SK-N-SH (cell line): ENCODE data around the gene ZNF296. TPM values are rescaled to one million over a fixed set of nuclear protein-coding genes. Genes with fewer than 3 reads are reported as not detected.

Experiments
- CTCF ChIA-PET: fragments of 300-600, 350-600 bp; formaldehyde crosslinking; extraction: SDS; loops from one replicate; lab custom pipeline; 2021; lab: Yijun Ruan, JAX
- POLR2A ChIA-PET: fragments of 350-600 bp; sonication (Branson Sonifier 250); formaldehyde crosslinking; extraction: SDS; loops from one replicate; lab custom pipeline; 2020; ENCODE audit warnings: antibody characterized with exemption, inconsistent platforms; lab: Yijun Ruan, JAX
- DNase-seq: peaks from one replicate; pipeline ENCODE4 v3.0.0; 2012
- H2AFZ ChIP-seq: fragments of 200-600 bp; sonication (generic); 2 replicates; pipeline ENCODE4 v1.8.1; 2016; ENCODE audit warnings: antibody characterized with exemption, mild to moderate bottlenecking, low read depth
- H3F3A ChIP-seq: fragments of 200-600 bp; sonication (generic); replicated peaks from 2 replicates; pipeline ENCODE3; 2016; ENCODE audit warnings: antibody characterized with exemption, mild to moderate bottlenecking; ENCODE audit not compliant: insufficient read depth
- H3K27ac ChIP-seq, 2 experiments: fragments of 200-500 bp in 1 of 2; fragments of 200-600 bp in 1 of 2; sonication (Bioruptor generic) in 1 of 2; sonication (generic), shearing (Covaris generic) in 1 of 2; 2 replicates each; pipeline versions ENCODE4 v1.5.1 to v1.6.1; 2014 to 2016; ENCODE audit warnings: low read depth in 2 of 2, inconsistent platforms in 1 of 2, low read length in 1 of 2, mild to moderate bottlenecking in 1 of 2, mixed read lengths in 1 of 2
- H3K27me3 ChIP-seq: fragments of 200-600 bp; sonication (generic), shearing (Covaris generic); 2 replicates; pipeline ENCODE4 v1.6.1; 2016; ENCODE audit warnings: mixed run types; ENCODE audit not compliant: insufficient read depth
- H3K36me3 ChIP-seq, 2 experiments: fragments of 200-500 bp in 1 of 2; fragments of 200-600 bp in 1 of 2; sonication (Bioruptor generic) in 1 of 2; sonication (generic) in 1 of 2; replicated peaks in 1 of 2; 2 replicates each; pipeline versions ENCODE3 to v1.5.1; 2014 to 2016; ENCODE audit warnings: low read length in 1 of 2, mild to moderate bottlenecking in 1 of 2; ENCODE audit not compliant: insufficient read depth in 2 of 2, control insufficient read depth in 1 of 2
- H3K4me1 ChIP-seq, 2 experiments: fragments of 200-500 bp in 1 of 2; fragments of 200-600 bp in 1 of 2; sonication (Bioruptor generic) in 1 of 2; sonication (generic), shearing (Covaris generic) in 1 of 2; 2 replicates each; pipeline versions ENCODE4 v1.5.1 to v1.6.1; 2014 to 2016; ENCODE audit warnings: low read depth in 1 of 2, low read length in 1 of 2, mixed run types in 1 of 2; ENCODE audit not compliant: insufficient read depth in 2 of 2, control insufficient read depth in 1 of 2
- H3K4me2 ChIP-seq: fragments of 200-600 bp; sonication (generic), shearing (Covaris generic); 2 replicates; pipeline ENCODE4 v1.6.1; 2017; ENCODE audit warnings: mixed run types
- H3K4me3 ChIP-seq, 2 experiments: fragments of 200-500 bp in 1 of 2; fragments of 200-600 bp in 1 of 2; sonication (Bioruptor generic) in 1 of 2; sonication (generic), shearing (Covaris generic) in 1 of 2; 2 replicates each; pipeline versions ENCODE4 v1.5.1 to v1.8.1; 2014 to 2016; ENCODE audit warnings: low read depth in 2 of 2, inconsistent platforms in 1 of 2, low read length in 1 of 2, mild to moderate bottlenecking in 1 of 2, mixed read lengths in 1 of 2, moderate library complexity in 1 of 2
- H3K79me2 ChIP-seq: fragments of 200-600 bp; sonication (generic); 2 replicates; pipeline ENCODE4 v1.8.1; 2017; ENCODE audit warnings: mild to moderate bottlenecking; ENCODE audit not compliant: insufficient read depth
- H3K9ac ChIP-seq: fragments of 200-600 bp; sonication (generic); 2 replicates; pipeline ENCODE4 v1.6.1; 2017; ENCODE audit warnings: mixed run types
- H3K9me2 ChIP-seq: fragments of 200-600 bp; sonication (generic); 2 replicates; pipeline ENCODE4 v1.6.1; 2017; ENCODE audit warnings: mixed run types
- H3K9me3 ChIP-seq: fragments of 200-600 bp; sonication (generic); 2 replicates; pipeline ENCODE4 v1.6.1; 2017; ENCODE audit warnings: mixed run types, mild to moderate bottlenecking, moderate library complexity
- H4K20me1 ChIP-seq: fragments of 200-600 bp; sonication (generic); 2 replicates; pipeline ENCODE4 v1.6.1; 2017; ENCODE audit warnings: mild to moderate bottlenecking, mixed run types; ENCODE audit not compliant: insufficient read depth
- CTCF ChIP-seq: fragments of 200-600 bp; sonication (generic); IDR thresholded peaks from 2 replicates; pipeline ENCODE4 v1.6.1; 2017; ENCODE audit warnings: antibody characterized with exemption, mild to moderate bottlenecking, moderate library complexity
- EP300 ChIP-seq, 2 experiments: IDR thresholded peaks; 2 replicates each; pipeline versions ENCODE4 v1.4.0 to v1.6.1; 2012; ENCODE audit warnings: borderline replicate concordance in 1 of 2, low read depth in 1 of 2, low read length in 1 of 2
- FOXJ3 ChIP-seq: sonication (generic); formaldehyde crosslinking; IDR thresholded peaks from 2 replicates; pipeline ENCODE4 v1.5.1; 2020; ENCODE audit warnings: mild to moderate bottlenecking, missing genetic modification reagents
- FOXM1 ChIP-seq: IDR thresholded peaks from 2 replicates; pipeline ENCODE4 v1.4.0; 2012; ENCODE audit warnings: low read depth, mild to moderate bottlenecking
- GABPA ChIP-seq: IDR thresholded peaks from 2 replicates; pipeline ENCODE4 v1.4.0; 2012; ENCODE audit warnings: low read depth, mild to moderate bottlenecking
- GATA2 ChIP-seq: sonication (generic); formaldehyde crosslinking; IDR thresholded peaks from 2 replicates; pipeline ENCODE4 v1.5.0; 2020; ENCODE audit warnings: mild to moderate bottlenecking, missing genetic modification reagents
- JUND ChIP-seq: IDR thresholded peaks from 2 replicates; pipeline ENCODE4 v1.4.0; 2012
- NFIC ChIP-seq: IDR thresholded peaks from 2 replicates; pipeline ENCODE4 v1.4.0; 2012; ENCODE audit warnings: borderline replicate concordance
- NRF1 ChIP-seq: IDR thresholded peaks from 2 replicates; pipeline ENCODE4 v1.6.1; 2012; ENCODE audit warnings: low read depth, mild to moderate bottlenecking, low read length
- PBX3 ChIP-seq: IDR thresholded peaks from 2 replicates; pipeline ENCODE4; 2012
- POLR2AphosphoS5 ChIP-seq: IDR thresholded peaks from 2 replicates; pipeline ENCODE4 v1.6.1; 2012; ENCODE audit warnings: low read depth, low read length
- RCOR1 ChIP-seq: fragments of 150-350 bp; IDR thresholded peaks from 2 replicates; pipeline ENCODE4 v1.6.1; 2017; ENCODE audit warnings: antibody characterized with exemption, low read length
- RXRA ChIP-seq: IDR thresholded peaks from 2 replicates; pipeline ENCODE4 v1.4.0; 2012; ENCODE audit warnings: low read depth, mild to moderate bottlenecking, borderline replicate concordance
- SIN3A ChIP-seq: IDR thresholded peaks from 2 replicates; pipeline ENCODE4 v1.6.1; 2012; ENCODE audit warnings: low read depth, mild to moderate bottlenecking, low read length, moderate library complexity, borderline replicate concordance
- TCF12 ChIP-seq: IDR thresholded peaks from 2 replicates; pipeline ENCODE4 v1.4.0; 2012
- TEAD4 ChIP-seq: IDR thresholded peaks from 2 replicates; pipeline ENCODE4 v1.4.0; 2012; ENCODE audit warnings: mild to moderate bottlenecking, borderline replicate concordance; ENCODE audit not compliant: insufficient read depth
- USF2 ChIP-seq: fragments of 150-350 bp; IDR thresholded peaks from 2 replicates; pipeline ENCODE4 v1.6.1; 2017; ENCODE audit warnings: antibody characterized with exemption, low read length, low read depth, borderline replicate concordance
- WGBS: methylation state at CpG from one replicate; pipeline ENCODE4 v1.1.6; 2017; ENCODE audit warnings: low lambda C conversion rate; 5-methylcytosine and 5-hydroxymethylcytosine counted together
- polyA plus RNA-seq, 3 experiments: library from polyadenylated mRNA; depleted of rRNA; stranded (reverse); fragments of >200 nt; gene quantifications; 2 replicates each; pipeline ENCODE4 v1.2.3, GENCODE V29; 2012
- TF ChIP-seq, protein P1 (sequence below): IDR thresholded peaks from 2 replicates; pipeline ENCODE4 v1.4.0; 2012; ENCODE audit warnings: low read depth, borderline replicate concordance
- TF ChIP-seq, protein P2 (sequence below): IDR thresholded peaks from 2 replicates; pipeline ENCODE4 v1.4.0; 2012; ENCODE audit warnings: low read depth

ZNF296 gene
- polyA plus RNA-seq, 1 of the 3 experiments (the other 2 are of a cell fraction), result 0.21 TPM

DNA sequence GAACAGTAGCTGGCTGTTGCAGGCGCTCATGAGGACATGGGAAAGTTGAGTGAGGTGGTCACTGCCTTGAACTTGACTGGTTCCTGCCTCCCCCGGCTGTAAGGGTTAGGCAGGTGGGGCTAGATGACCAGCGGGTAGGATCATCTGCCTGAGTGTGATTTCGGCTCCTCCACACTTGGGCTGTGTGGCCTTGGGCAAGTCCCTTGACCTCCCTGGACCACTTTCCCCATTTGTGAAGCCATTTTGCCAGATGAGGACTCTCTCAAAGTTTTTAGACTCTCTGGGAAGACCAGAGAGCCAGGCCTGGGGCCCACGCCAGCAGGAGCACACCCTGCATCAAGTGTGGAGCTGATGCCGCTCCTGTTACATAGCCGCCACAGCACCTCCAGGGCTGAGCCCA, 26.2 kb upstream of the ZNF296 start:
- POLR2A ChIA-PET, result interaction anchor here (0.8 to 1.9 kb wide), 2 partner anchors 10 kb away, joined by 4 read pairs; partner anchors contain the start of gene PPP1R37
- Histone ChIP-seq H3F3A (peaks cover 13% of the 10 kb centered on the region), H3K79me2 (peaks cover 95% of the 10 kb centered on the region), H3K27me3 (no peaks in the 10 kb centered on the region), H3K4me1 (peaks cover 14 to 29% of the 10 kb centered on the region in 2 experiments; a peak in 3 of 4 replicates), H3K36me3 (no peaks in the 10 kb centered on the region), H3K27ac (no peak overlapping the region), H3K9ac (no peak overlapping the region), H3K4me2 (no peak overlapping the region), H2AFZ (no peak overlapping the region), H3K9me2 (no peaks in the 10 kb centered on the region), H3K9me3 (no peaks in the 10 kb centered on the region), H4K20me1 (peaks cover 90% of the 10 kb centered on the region), H3K4me3 (no peak overlapping the region)
- WGBS, result 94% methylated on average over 5 of the region's 7 CpGs
- DNase-seq, result no peak
- TF ChIP-seq NFIC, result no peak
- TF ChIP-seq TEAD4, result no peak
- TF ChIP-seq EP300 (IDR thresholded peaks at IDR 0.05; ENCODE audit: borderline replicate concordance in 1 of 2, low read depth in 1 of 2, low read length in 1 of 2), result no peak
- TF ChIP-seq, protein P1, sequence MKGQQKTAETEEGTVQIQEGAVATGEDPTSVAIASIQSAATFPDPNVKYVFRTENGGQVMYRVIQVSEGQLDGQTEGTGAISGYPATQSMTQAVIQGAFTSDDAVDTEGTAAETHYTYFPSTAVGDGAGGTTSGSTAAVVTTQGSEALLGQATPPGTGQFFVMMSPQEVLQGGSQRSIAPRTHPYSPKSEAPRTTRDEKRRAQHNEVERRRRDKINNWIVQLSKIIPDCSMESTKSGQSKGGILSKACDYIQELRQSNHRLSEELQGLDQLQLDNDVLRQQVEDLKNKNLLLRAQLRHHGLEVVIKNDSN, result no peak
- no peak for TF ChIP-seq USF2
- TF ChIP-seq FOXM1, result no peak
- no peak for TF ChIP-seq FOXJ3 (CRISPR knock-in tag)
- TF ChIP-seq JUND, result no peak
- TF ChIP-seq NRF1, result no peak
- no peak for TF ChIP-seq GATA2 (CRISPR knock-in tag)
- no peak for TF ChIP-seq CTCF
- TF ChIP-seq RXRA, result no peak
- TF ChIP-seq POLR2AphosphoS5, result no peak
- TF ChIP-seq RCOR1, result no peak
- TF ChIP-seq TCF12, result no peak
- TF ChIP-seq, protein P2, sequence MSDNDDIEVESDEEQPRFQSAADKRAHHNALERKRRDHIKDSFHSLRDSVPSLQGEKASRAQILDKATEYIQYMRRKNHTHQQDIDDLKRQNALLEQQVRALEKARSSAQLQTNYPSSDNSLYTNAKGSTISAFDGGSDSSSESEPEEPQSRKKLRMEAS, result no peak
- no peak for TF ChIP-seq PBX3
- TF ChIP-seq GABPA, result no peak
- TF ChIP-seq SIN3A, result no peak
- CTCF ChIA-PET, result interaction anchor here (0.7 kb wide), 1 partner anchor 50 kb away, joined by 3 read pairs; no protein-coding TSS in a partner anchor
